Dermis blood vessel endothelial cell (primary cell): ENCODE measurements around the gene OR2Z1. TPM values are rescaled to one million over a fixed set of nuclear protein-coding genes. Genes with fewer than 3 reads are reported as not detected.
"Not testable (repeated sequence)": the region's sequence is repeated elsewhere in the genome, so short reads cannot be mapped to it uniquely, and the experiment has no call there.

Source experiments
- DNase-seq: peaks from one replicate; pipeline ENCODE4 v3.0.0; 2010
- total RNA-seq: library from RNA; depleted of rRNA; stranded (reverse); fragments of >200 nt; gene quantifications from 2 replicates; pipeline ENCODE4 v1.2.3, GENCODE V29; 2014

The OR2Z1 gene
- total RNA-seq, 1 donor from 2014 or later: not detected

DNA sequence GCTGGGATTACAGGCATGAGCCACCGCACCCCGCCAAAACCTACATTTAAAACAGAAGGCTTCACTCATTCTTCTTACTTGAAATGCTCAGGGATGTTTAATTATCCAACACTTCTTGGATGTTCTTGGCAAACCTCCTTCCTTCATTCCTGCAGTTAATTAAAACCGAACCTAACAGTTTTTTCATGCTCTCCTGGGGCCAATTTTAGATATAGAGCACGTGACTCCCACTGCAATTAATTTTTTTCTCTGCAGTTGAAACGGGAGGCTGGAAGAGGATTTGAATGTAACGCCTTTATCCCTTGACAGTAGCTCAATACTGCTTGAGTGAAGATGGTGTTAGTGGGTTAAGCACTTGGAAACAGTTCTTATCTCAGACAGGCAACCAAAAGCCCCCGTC lies 18.2 kb upstream of the OR2Z1 start:
- no peak for DNase-seq

DNA sequence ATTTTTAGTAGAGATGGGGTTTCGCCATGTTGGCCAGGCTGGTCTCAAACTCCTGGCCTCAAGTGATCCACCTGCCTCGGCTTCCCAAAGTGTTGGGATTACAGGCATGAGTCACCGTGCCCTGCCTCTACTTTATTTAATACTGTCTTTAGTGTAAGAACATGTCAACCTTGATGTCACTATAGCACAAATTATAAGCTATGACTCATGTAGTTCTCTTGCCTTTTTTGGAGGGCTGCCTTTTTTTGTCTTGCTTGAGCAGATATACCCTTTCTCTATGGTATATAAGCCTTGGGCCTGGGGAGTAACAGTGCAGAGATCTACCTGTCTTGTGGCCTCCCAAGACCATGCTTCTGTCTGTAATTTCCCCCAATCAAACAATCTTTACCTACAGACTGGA lies 16.1 kb upstream of the OR2Z1 start:
- DNase-seq: not testable (repeated sequence)

DNA sequence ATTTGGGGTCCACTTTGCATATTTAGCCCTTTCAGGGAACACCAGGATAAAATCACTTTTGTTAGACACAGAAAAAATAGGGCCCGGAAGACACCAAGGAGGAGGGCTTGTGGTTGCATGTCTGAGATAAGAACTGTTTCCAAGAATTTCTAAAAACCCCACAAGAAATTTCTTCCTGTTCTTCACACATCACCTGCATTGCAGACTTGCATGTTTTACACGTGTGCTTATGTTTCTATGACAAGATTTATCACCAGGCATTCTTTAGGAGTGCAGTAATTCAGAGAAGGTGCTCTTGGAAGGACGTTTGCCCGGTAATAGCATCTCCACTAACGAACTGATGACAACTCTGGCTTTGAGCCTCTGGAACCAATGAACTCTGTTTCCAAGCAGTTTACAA lies 15.7 kb upstream of the OR2Z1 start:
- DNase-seq: no peak

DNA sequence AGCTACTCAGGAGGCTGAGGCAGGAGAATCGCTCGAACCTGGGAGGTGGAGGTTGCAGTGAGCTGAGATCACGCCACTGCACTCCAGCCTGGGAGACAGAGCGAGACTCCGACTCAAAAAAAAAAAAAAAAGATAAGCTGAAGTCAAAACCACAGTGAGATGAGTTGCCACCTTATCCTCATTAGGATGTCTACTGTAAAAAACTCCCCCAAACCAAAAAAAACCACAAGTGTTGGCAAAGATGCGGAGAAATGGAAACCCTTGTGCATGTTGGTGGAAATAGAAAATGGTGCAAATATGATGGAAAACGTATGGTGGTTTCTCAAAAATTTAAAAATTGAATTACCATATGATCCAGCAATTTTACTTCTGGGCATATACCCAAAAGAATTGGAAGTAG lies 11.1 kb upstream of the OR2Z1 start:
- not testable (repeated sequence) for DNase-seq

DNA sequence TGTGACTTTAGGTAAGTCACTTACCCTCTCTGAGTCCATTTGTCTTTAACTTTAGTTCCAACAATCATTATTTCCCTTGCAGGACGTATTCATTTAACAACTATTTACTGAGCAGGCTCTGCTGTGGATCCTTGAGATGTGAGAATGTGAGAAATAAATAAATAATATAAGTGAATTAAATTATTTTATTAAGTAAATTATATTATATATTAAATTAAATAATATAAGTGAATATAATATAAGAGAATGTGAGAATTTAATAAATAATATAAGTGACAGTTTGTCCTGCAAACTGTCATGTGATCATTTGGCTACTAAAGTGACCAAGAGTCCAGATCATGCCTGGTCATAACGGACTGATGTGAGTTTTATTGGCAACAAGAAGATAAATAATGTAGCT lies 598 bp downstream of the OR2Z1 start:
- DNase-seq: no peak

DNA sequence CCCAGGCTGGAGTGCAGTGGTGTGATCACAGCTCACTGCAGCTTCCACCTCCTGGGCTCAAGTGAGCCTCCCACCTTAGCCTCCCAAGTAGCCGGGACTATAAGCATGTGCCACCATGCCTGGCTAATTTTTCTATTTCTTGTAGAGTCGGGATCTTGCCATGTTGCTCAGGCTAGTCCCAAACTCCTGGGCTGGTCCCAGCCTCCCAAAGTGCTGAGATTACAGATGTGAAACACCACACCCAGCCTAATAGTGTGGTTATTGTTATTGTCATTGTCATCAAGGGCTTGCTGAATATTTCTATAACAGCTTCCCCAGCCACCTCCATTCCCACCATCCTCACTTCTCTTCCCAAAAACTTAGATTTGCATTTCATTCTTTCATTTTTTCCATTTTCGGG lies 2.8 kb downstream of the OR2Z1 start:
- no peak for DNase-seq

DNA sequence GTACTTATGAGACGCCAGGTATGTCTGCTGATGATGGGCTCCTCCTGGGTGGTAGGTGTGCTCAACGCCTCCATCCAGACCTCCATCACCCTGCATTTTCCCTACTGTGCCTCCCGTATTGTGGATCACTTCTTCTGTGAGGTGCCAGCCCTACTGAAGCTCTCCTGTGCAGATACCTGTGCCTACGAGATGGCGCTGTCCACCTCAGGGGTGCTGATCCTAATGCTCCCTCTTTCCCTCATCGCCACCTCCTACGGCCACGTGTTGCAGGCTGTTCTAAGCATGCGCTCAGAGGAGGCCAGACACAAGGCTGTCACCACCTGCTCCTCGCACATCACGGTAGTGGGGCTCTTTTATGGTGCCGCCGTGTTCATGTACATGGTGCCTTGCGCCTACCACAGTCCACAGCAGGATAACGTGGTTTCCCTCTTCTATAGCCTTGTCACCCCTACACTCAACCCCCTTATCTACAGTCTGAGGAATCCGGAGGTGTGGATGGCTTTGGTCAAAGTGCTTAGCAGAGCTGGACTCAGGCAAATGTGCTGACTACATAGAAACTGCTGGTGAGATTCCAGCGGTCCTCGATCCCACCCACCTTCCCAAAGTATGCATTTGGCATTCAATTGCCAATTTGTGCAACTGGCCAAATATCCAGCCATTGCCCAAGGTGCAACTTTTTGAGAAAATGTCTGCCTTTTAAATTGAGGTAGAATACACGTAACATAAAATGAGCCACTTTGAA lies 10.2 kb downstream of the OR2Z1 start:
- no peak for DNase-seq

DNA sequence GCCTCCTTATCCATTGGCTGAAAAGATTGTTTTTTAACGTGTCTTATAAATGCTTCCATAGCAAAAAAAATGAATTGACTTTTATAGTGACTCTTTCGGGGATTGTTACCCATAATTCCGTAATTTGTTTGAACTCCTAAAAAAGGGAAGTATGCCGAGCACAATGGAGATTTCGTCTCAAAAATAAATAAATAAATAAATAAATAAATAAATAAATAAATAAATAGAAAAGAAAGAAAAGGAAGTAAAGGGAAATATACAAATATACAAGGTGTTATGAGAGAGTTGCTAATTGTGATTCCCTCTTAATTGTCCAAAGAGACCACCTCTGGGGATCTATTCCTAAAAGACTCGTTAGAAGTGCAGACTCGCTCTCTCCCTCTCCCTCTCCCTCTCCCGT lies 16.9 kb downstream of the OR2Z1 start:
- DNase-seq: no peak

DNA sequence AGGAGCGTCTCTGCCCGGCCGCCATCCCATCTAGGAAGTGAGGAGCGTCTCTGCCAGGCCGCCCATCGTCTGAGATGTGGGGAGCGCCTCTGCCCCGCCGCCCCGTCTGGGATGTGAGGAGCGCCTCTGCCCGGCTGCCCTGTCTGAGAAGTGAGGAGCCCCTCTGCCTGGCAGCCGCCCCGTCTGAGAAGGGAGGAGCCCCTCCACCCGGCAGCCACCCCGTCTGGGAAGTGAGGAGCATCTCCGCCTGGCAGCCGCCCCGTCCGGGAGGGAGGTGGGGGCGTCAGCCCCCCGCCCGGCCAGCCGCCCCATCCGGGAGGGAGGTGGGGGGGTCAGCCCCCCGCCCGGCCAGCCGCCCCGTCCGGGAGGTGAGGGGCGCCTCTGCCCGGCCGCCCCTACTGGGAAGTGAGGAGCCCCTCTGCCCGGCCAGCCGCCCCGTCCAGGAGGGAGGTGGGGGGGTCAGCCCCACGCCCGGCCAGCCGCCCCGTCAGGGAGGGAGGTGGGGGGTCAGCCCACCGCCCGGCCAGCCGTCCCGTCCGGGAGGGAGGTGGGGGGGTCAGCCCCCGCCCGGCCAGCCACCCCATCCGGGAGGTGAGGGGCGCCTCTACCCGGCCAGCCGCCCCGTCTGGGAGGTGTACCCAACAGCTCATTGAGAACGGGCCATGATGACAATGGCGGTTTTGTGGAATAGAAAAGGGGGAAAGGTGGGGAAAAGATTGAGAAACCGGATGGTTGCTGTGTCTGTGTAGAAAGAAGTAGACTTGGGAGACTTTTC lies 18.0 kb downstream of the OR2Z1 start:
- not testable (repeated sequence) for DNase-seq

DNA sequence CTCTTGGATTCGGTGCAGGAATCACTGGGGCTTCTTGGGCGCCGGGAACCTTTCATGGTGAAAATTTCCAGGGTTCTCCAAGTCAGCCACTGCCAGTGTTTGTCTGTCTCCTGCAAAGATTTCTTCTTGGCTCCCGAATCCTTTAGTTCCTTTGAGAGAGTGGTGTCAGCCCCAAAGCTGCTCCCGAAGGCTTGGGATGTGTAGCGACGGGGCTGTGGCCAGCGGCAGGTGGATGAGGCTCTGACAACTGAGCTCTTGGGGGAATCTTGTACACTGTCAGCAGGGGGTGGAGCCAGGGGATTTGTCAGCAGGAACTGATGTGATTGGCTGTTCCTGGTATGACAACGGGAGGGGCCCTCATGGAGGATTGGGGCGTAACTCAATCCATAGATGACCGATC lies 45.8 kb downstream of the OR2Z1 start:
- DNase-seq: not testable (repeated sequence)

DNA sequence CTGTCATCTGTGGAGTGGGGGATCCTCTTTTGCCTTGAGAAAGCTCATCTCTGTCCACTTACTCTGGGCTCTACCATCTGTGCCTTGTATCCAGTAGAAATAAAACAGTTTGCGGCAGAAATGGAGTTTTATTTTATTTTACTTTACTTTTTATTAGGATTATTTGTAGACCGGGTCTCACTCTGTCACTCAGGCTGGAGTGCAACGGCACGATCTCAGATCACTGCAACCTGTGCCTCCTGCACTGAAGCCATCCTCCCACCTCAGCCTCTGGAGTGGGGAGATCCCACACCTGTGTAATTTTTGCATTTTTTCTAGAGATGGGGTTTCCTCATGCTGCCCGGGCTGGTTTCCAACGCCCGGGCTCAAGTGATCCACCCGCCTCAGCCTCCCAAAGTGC lies 47.8 kb downstream of the OR2Z1 start:
- not testable (repeated sequence) for DNase-seq

DNA sequence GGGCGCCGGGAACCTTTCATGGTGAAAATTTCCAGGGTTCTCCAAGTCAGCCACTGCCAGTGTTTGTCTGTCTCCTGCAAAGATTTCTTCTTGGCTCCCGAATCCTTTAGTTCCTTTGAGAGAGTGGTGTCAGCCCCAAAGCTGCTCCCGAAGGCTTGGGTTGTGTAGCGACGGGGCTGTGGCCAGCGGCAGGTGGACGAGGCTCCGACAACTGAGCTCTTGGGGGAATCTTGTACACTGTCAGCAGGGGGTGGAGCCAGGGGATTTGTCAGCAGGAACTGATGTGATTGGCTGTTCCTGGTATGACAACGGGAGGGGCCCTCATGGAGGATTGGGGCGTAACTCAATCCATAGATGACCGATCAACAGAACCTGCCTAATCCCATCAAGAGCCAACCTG lies 52.2 kb downstream of the OR2Z1 start:
- DNase-seq: not testable (repeated sequence)

Other genes with a start within 250 kb of the OR2Z1 start
- not detected in 2 replicates for gene PRAM1, start 219.0 kb upstream of the OR2Z1 start, total RNA-seq
- 2.0 and 8.6 TPM in 2 replicates for gene ZNF414, start 207.5 kb upstream of the OR2Z1 start, total RNA-seq
- 0.14 and 0.34 TPM in 2 replicates for gene MYO1F, start 144.2 kb upstream of the OR2Z1 start, total RNA-seq
- gene ADAMTS10, start 110.9 kb upstream of the OR2Z1 start, total RNA-seq: 4.8 and 13.8 TPM in 2 replicates
- not detected in 2 replicates for gene NFILZ, start 91.0 kb upstream of the OR2Z1 start, total RNA-seq
- not detected in 2 replicates for gene ACTL9, start 22.8 kb upstream of the OR2Z1 start, total RNA-seq
- 1.8 and 5.1 TPM in 2 replicates for gene ZNF558, start 110.7 kb downstream of the OR2Z1 start, total RNA-seq
- not detected in 2 replicates for gene MBD3L1, start 110.7 kb downstream of the OR2Z1 start, total RNA-seq